A673 (cell line): ENCODE results near the gene KDM6B. TPM values are rescaled to one million over a fixed set of nuclear protein-coding genes. Genes with fewer than 3 reads are reported as not detected.

Experiments
- BruUV-seq: library from RNA; stranded (reverse); fragments of 400-500 nt; replicated peaks from 2 replicates; lab custom pipeline; 2021; lab: Mats Ljungman, UMichigan
- CTCF ChIA-PET: fragments of 300-600 bp; sonication (Branson Sonifier 250); formaldehyde crosslinking; loops from one replicate; lab custom pipeline; 2022; ENCODE audit warnings: antibody characterized with exemption; lab: Charles Lee
- POLR2A ChIA-PET: fragments of 300-600 bp; sonication (Branson Sonifier 250); formaldehyde crosslinking; loops from one replicate; lab custom pipeline; 2022; ENCODE audit warnings: antibody characterized with exemption; ENCODE audit not compliant: low non-redundant PET; lab: Charles Lee
- DNase-seq: peaks from one replicate; pipeline ENCODE4 v3.0.0-alpha.2; 2015; ENCODE audit warnings: low spot score
- H3K27ac ChIP-seq: fragments of 200-600 bp; sonication (generic); 2 replicates; pipeline ENCODE4 v1.5.1; 2016; ENCODE audit warnings: mixed run types, low read depth, mild to moderate bottlenecking, mixed read lengths, antibody characterized with exemption, low read length; ENCODE audit not compliant: poor library complexity, severe bottlenecking
- H3K27me3 ChIP-seq: fragments of 200-600 bp; sonication (generic); replicated peaks from 2 replicates; pipeline ENCODE4 v1.6.1; 2017; ENCODE audit warnings: mixed run types, low read depth, mild to moderate bottlenecking, mixed read lengths, antibody characterized with exemption, low read length; ENCODE audit not compliant: insufficient read depth, poor library complexity
- H3K36me3 ChIP-seq: fragments of 200-600 bp; sonication (generic); 2 replicates; pipeline ENCODE4 v1.6.1; 2016; ENCODE audit warnings: mixed run types, mild to moderate bottlenecking, mixed read lengths, antibody characterized with exemption, low read length; ENCODE audit not compliant: insufficient read depth, poor library complexity, severe bottlenecking
- H3K4me1 ChIP-seq: fragments of 200-600 bp; sonication (generic); 2 replicates; pipeline ENCODE4 v1.6.1; 2017; ENCODE audit warnings: mixed run types, mild to moderate bottlenecking, mixed read lengths, antibody characterized with exemption, low read length; ENCODE audit not compliant: insufficient read depth, poor library complexity, severe bottlenecking
- H3K4me3 ChIP-seq: fragments of 200-600 bp; sonication (generic); 2 replicates; pipeline ENCODE4 v1.5.1; 2016; ENCODE audit warnings: low read depth, mixed run types, mild to moderate bottlenecking, mixed read lengths, low read length; ENCODE audit not compliant: poor library complexity, severe bottlenecking
- H3K9me3 ChIP-seq: fragments of 200-600 bp; sonication (generic); 2 replicates; pipeline ENCODE4 v1.6.1; 2016; ENCODE audit warnings: mixed run types, low read depth, mild to moderate bottlenecking, mixed read lengths, antibody characterized with exemption, low read length; ENCODE audit not compliant: poor library complexity, severe bottlenecking
- CTCF ChIP-seq: fragments of 300-800, 200-600 bp; sonication (generic); conservative IDR thresholded peaks from 2 replicates; pipeline ENCODE4 v1.5.1; 2017; ENCODE audit warnings: low read depth, mild to moderate bottlenecking, antibody characterized with exemption, low read length, moderate library complexity, mixed read lengths
- EZH2 ChIP-seq: fragments of 200-600 bp; sonication (generic); IDR thresholded peaks from 2 replicates; pipeline ENCODE4 v1.6.1; 2017; ENCODE audit warnings: borderline replicate concordance, low read depth, mild to moderate bottlenecking, mixed read lengths, antibody characterized with exemption, low read length; ENCODE audit not compliant: poor library complexity, severe bottlenecking
- intact Hi-C: fragments of 100-400 bp; cut with micrococcal nuclease; formaldehyde crosslinking; loops from one replicate; pipeline ENCODE4 v1.10.0; 2022; ENCODE audit not compliant: unreplicated experiment
- total RNA-seq: library from RNA; stranded (reverse); gene quantifications from 2 replicates; pipeline ENCODE4 v1.2.3, GENCODE V29; 2021

The KDM6B gene
- total RNA-seq, 1 experiment from 2014 or later, result 46.8 TPM

- Histone ChIP-seq H3K36me3 (peaks cover 2% of the 10 kb centered on the region), H3K27ac (peak overlapping the region; percentile 97), H3K4me3 (peak overlapping the region; percentile 75), H3K4me1 (peaks cover 46% of the 10 kb centered on the region), H3K27me3 (no peaks in the 10 kb centered on the region), H3K9me3 (no peaks in the 10 kb centered on the region)
- CTCF ChIA-PET, result interaction anchor here (1.0 kb wide), 1 partner anchor 236 kb away, joined by 3 read pairs; no protein-coding TSS in a partner anchor
- intact Hi-C loops, result no loop called here
- POLR2A ChIA-PET, result no interaction called here
- DNase-seq, result no peak
- TF ChIP-seq EZH2, result no peak
- TF ChIP-seq CTCF, result no peak
- TSS peak; percentile 4 for BruUV-seq
Measured at GRCh38 chr17:7837408-7838088, 3.5 kb downstream of the KDM6B start.

GRCh38 chr17:7838090-7839075 is 4.4 kb downstream of the KDM6B start:
- ChIA-PET POLR2A (no interaction called here), CTCF (no interaction called here)
- Histone ChIP-seq H3K27me3 (no peaks in the 10 kb centered on the region), H3K36me3 (peaks cover 2% of the 10 kb centered on the region), H3K27ac (peak overlapping the region; percentile 97), H3K4me1 (peaks cover 40% of the 10 kb centered on the region), H3K9me3 (no peaks in the 10 kb centered on the region), H3K4me3 (peak overlapping the region; percentile 75)
- intact Hi-C loops, result no loop called here
- no peak for TF ChIP-seq CTCF
- peak; percentile 82 for DNase-seq
- TSS peak; percentile 20 for BruUV-seq

- Histone ChIP-seq H3K4me3 (peak overlapping the region; percentile 37), H3K27me3 (no peaks in the 10 kb centered on the region), H3K4me1 (peaks cover 38% of the 10 kb centered on the region), H3K9me3 (no peaks in the 10 kb centered on the region), H3K36me3 (peaks cover 2% of the 10 kb centered on the region), H3K27ac (peak overlapping the region; percentile 97)
- POLR2A ChIA-PET, result no interaction called here
- BruUV-seq, result no TSS peak
- TF ChIP-seq CTCF, result no peak
- TF ChIP-seq EZH2, result no peak
- no peak for DNase-seq
- intact Hi-C loops, result no loop called here
- CTCF ChIA-PET, result no interaction called here
Measured at GRCh38 chr17:7839190-7839875, 5.3 kb downstream of the KDM6B start.
